Vagina (tissue), 2 donors: Measurements from ENCODE around the gene PRRC2B.

Experiments used
- CTCF ChIP-seq, 3 experiments: fragments of 450-650 bp in 2 of 3; fragments of 200-600 bp in 1 of 3; sonication (generic) in 1 of 3; IDR thresholded peaks; one replicate each; pipeline ENCODE4 v1.5.1; 2017 to 2019; ENCODE audit warnings: antibody characterized with exemption in 3 of 3, mild to moderate bottlenecking in 2 of 3, moderate library complexity in 2 of 3
- POLR2A ChIP-seq, 2 donors: fragments of 450-650 bp; IDR thresholded peaks; one replicate each; pipeline ENCODE4 v1.6.1; 2017; ENCODE audit warnings: antibody characterized with exemption in 2 of 2, mild to moderate bottlenecking in 2 of 2, moderate library complexity in 2 of 2
- POLR2AphosphoS5 ChIP-seq, 2 donors: sonication (generic); formaldehyde crosslinking; IDR thresholded peaks; one replicate each; pipeline ENCODE4 v1.9.0; 2017; ENCODE audit warnings: antibody characterized with exemption in 2 of 2, mild to moderate bottlenecking in 2 of 2, low read depth in 1 of 2; ENCODE audit not compliant: insufficient read depth in 1 of 2

GRCh38 chr9:131475111-131475955 lies 81.4 kb downstream of the PRRC2B start:
- TF ChIP-seq CTCF (IDR thresholded peaks at IDR 0.05) (no peak), POLR2AphosphoS5 (IDR thresholded peaks at IDR 0.05; ENCODE audit: insufficient read depth in 1 of 2, low read depth in 1 of 2) (no peak), POLR2A (IDR thresholded peaks at IDR 0.05) (no peak)
